Stimulated activated CD8-positive, alpha-beta memory T cell treated with anti-CD3 and anti-CD28 coated beads, Interleukin-12 subunit alpha, Interleukin-12 subunit beta, amount 100 ng/mL, for 1 hour (primary cell): ENCODE data around the gene RGS11.

Experiments used
- DNase-seq: peaks from one replicate; pipeline ENCODE4 v3.0.0-alpha.2; 2020; ENCODE audit warnings: low read depth

The RGS11 gene

DNA sequence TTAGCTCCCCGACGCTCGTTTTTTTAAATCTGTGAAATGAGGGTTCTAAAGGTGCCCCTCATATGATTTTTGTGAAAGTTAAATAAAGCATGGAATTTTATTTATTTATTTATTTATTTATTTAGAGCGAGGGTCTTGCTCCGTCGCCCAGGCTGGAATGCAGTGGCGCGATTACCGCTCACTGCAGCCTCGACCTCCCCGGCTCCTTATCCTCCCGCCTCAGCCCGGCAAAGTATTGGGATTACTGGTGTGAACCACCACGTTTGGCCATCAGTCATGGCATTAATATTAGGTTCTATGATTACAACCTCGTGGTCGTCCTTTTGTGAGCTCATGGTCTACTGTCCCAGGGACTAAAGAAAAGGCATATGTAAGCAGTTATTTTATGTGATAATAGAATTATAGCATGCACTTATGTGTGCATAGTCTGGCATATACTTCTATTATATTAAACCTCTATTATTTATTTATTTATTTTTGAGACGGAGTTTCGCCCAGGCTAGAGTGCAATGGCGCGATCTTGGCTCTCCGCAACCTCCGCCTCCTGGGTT lies 45.9 kb downstream of the RGS11 start:
- DNase-seq, result no peak

DNA sequence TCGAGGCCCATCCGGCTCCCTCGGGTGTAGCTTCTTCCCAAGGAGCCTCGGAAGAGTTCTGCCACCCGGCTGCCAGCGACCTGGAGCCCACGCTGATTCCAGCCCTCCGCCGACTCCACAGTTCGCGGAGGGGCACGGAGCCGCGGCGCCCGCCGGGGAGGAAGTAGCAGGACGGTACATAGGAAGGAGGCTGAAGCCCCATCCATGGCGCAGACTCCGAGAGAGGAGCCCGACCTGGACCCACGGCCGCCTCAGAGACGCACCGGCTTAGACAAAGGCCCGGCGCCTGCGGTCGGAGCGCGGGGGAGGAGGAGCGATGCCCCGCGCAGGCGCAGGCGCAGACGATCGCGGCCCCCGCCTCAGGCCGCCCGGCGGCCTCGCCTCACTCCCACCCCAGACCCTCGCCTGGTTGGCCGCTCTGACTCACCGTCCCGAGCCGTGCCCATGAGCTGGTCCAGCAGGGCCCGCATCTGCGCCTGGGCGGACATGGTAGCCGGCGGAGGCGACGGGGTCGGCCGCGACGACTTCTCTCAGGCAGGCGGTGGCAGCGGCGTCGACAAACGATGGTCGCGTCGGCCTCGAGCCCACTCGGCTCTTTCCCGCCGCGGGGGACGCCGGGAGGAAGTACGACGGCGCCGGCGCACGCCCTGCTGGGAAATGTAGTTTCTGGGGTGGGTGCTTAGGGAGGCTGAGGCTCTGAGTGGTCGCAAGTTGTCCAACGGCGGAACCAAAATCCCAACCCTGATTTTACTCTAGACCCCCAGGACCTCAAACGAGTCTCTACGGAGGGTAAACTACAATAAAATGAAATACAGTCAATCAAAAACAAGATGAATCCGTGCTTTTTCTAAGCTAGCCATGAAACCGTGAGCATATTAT lies 46.7 kb downstream of the RGS11 start, which contains the start of gene LUC7L:
TSS of gene LUC7L (minus strand) at position 598 of the 879 bp plus-strand sequence. CDS start at position 488, 110 bp downstream.
- DNase-seq, result peak; percentile 78

DNA sequence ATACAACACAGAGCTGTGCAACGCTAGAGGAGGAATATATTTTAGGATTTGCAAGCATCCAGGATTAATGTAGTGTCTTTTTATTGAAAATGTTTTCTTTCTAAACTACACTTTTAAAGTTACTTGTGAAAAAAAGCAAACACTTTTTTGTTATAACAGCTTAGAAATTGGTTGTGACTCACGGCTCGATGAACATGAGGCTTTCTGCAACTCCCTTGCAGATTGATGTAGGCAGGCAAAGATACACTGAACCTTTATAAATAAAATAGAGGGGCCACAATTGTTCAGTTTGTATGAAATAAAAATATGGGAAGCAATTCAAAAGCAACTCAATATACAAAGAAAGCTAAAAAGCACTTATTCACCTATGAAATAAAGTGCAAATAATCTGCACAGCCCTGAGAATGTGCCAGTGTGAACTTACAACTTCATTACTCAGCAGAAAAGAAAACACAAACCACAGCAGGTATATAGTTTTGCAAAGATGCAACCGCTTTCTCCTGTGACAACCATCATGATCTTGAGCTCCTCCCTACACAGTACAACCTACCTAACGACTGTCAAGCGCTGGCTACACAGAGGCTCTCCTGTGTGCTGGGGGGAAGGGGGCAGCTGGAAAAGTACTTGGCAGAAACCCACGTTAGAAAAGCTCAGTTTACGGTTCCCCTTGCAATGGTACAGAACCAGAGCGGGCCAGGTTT lies 47.4 kb downstream of the RGS11 start:
- DNase-seq, result no peak

DNA sequence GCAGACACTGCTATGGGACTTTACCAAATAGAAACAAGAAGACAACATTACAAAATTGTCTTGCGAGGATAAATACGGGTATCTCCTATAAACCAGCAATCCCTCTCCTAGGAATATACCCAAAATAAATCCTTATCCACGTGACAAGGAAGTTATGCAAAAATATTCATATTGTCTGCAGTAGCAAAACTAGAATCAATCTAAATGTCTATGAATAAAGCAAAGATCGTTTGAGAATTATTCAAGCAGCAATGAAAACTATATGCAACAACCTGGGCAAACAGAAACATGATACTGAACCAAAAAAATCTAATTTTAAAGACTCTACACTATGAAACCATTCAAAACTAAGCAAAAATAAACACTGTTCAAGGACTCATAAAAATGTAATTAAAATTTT lies 55.7 kb downstream of the RGS11 start:
- DNase-seq, result no peak
